HG03175 (cell line): ENCODE data around the gene RHPN2.

Source experiments
- ATAC-seq: cut with Tn5 transposase; IDR thresholded peaks from one replicate; pipeline ENCODE4 v1.9.1; 2021; ENCODE audit warnings: mild to moderate bottlenecking, moderate library complexity; ENCODE audit not compliant: unreplicated experiment

The RHPN2 gene

GRCh38 chr19:33064792-33065550, at the start of gene RHPN2:
RHPN2 (minus strand) TSS chr19:33064888; CDS start chr19:33064852, 36 bp downstream.
- peak; percentile 76 for ATAC-seq

DNA sequence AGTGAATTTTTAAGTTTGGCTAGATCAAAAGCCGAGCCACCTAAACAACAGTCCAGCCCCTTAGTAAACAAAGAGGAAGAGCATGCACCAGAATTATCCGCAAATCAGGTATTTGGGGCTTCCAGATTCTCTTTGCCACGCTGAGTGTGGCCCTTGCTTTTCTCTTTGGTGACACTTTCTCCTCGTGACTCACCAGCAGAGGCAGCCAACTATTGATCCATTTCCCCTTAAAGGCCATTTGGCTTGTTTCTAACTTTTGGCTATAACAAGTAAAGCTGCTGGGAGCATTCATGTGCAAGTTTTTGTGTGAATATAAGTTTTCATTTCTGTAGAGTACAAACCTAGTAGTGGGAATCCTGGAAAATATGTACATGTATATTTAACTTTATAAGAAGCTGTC, 49.6 kb upstream of the RHPN2 start:
- no peak for ATAC-seq

GRCh38 chr19:33111587-33111986, 46.9 kb upstream of the RHPN2 start:
- no peak for ATAC-seq

DNA sequence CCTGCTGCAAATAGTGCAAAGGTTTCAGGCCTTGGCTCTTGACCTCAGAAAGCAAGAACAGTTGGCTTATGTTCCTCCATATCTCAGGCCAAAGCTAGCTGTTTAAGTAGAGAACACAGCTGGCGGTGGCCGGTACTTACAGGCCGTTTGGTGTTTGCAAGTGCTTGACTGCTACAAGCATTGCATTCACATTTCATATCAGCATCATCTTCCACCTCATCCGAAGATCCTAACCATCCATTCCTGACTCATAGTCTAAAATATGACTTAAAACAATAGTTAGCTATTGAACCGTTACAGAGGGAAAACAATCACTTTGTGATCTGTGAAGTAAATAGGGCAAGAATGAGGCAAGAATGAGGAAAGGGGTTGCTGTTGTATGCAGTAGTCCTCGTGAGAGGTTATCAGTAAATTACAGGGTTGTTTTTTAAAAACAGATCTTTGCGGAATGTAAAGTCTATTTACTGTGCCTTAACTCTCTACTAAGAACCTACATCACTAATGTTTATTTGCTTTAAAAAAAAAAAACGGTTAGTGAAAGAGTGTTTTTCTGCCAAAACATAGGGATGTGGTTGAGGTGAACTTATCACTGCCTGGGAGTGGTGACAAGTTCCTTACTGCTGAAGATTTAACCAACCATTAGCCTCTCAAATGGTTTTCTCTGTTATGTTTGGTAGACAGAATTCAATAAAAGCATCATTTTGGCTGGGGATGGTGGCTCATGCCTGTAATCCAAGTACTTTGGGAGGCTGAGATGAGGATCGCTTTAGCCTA, 45.6 kb upstream of the RHPN2 start:
- no peak for ATAC-seq

- no peak for ATAC-seq
Measured at GRCh38 chr19:33108161-33108560, 43.5 kb upstream of the RHPN2 start.

DNA sequence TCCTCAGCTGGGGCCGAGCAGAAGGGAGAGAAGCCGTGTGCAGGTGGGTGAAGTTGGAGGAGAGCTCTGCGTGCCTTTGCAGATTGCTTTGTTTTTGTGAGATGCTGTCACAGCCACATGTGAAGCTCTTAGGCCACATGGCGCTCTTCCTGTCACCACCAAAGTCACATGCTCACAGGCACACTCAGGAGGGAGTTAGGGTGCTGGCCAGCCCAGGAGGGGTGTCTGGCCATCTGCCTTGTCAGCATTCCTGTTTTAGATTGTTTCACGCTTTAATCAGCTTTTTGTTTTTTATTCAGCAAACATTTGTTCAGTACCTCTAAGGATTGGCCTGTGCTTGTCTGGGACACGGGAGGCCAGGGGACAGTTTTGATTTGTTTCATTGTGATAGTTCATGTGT, 38.2 kb upstream of the RHPN2 start:
- ATAC-seq = no peak

DNA sequence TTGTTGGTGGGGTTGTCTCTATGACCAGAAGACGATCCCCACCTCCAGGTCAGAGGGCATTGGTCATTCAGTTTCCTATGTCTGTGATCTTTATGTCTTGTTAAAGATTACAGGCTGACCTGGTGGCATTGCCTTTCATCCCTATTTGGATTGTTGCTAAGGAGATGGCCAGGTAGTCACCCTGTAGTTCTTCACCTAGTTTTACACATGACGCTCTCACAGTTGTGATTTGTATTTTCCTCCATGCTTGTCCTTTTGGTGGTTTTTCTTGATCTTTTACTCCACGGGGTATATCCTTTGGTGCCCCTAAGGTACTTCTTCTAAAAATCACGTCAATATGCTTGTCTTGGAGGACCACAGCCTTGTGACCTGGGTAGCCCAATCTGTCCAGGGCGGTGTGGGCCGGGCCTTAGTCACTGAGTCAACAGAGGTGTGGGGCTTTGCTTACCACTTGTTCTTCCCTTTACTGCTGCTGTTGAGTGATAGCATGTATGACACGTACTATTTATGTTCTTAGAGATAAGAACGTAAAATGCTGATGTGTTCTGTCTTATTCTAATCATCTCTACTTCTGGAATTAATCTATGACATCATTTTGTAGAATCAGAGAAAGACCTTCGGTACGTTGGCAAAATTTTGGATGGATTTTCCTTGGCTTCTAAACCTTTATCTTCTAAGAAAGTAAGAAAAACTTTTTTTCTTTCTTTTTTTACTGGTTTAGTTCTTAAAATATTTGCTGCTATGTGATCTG, 36.4 kb upstream of the RHPN2 start:
- ATAC-seq = no peak

GRCh38 chr19:33098055-33098534, 33.4 kb upstream of the RHPN2 start:
- ATAC-seq = no peak

DNA sequence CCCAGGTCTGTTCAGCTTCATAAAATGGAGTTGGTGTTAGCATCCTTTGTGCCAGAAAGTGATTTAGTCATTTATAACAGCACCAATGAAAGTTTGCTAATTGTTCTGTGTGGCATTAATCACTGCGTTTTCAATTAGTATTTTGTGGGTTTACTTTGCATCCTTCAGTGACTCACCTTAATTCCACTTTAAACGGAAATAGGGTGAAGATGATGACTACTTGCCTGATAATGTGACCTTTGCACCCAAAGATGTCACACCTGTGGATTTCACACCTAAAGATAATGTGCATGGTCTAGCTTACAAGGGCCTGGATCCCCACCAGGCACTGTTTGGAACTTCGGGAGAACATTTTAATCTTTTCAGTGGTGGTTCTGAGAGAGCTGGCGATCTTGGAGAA, 31.3 kb upstream of the RHPN2 start:
- no peak for ATAC-seq

DNA sequence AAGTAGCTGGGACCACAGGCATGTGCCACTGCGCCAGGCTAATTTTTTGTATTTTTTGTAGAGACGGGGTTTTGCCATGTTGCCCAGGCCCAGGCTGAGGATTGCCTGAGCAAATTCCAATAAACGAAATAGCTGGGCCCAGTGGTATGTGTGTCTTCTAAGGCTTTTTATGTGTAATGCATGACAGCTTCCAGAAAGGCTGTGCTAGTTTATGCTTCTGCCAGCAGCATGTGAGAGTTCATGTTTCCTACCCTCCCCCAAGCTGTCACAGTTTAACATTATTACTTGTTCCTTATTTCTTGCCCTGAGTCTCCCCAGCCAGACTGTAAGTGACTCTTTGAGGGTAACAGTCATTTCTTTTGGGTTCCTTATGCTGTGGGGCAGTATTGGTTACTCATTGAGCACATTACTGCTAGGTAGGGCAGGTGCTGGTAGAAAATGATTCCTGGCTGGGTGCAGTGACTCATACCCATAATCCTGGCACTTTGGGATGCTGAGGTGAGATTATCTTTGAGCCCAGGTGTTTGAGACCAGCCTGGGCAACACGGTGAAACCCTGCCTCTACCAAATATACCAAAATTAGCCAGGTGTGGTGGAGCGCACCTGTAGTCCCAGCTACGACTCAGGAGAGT, 29.9 kb upstream of the RHPN2 start:
- ATAC-seq = no peak

- ATAC-seq = no peak
Measured at GRCh38 chr19:33093420-33094210, 28.9 kb upstream of the RHPN2 start.

GRCh38 chr19:33090179-33090578, 25.5 kb upstream of the RHPN2 start:
- no peak for ATAC-seq

DNA sequence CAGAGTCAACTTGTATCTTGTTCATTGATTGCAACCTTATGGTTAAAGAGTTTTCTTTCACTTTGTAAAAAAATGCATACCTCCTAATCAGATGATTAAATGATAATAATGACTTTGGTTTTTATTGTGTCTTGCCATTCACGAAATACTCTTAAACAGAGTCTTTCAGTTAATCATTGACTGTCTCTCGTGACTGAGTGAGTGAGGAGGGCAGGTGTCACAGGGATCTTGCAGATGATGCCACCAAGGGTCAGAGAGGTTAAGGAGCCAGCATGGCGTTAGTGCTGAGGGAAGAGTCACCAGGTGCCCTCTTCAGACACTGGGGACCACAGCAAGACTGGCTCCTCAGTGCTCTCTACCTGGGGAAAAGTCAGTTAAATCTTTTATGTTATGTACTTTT, 24.3 kb upstream of the RHPN2 start:
- ATAC-seq = no peak

- no peak for ATAC-seq
Measured at GRCh38 chr19:33086955-33087354, 22.3 kb upstream of the RHPN2 start.

DNA sequence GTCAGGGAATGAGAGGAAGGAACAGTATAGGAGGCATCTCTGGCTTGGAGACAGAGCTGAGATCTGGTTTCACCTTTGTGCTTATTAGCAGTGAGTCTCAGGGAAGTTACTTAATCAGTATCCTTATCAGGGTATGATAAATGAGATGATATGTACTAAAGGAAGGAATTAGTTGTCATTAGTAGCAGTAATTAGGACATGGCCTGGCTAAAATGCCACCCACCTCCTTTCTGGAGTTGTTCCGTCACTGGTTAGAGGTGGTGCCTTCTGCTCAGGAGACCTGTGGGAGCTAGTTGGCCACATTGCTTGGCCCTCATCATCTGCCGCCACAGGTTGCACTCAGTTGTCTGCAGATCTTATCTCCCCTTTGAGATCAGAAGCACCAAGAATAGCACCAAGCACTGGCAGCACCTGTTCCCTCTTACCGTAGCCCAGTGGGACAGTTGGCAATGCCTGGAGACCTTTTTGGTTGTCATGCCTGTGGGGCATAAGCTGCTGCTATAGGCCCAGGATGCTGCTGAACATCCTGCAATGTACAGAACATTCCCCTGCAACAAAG, 21.0 kb upstream of the RHPN2 start:
- ATAC-seq = no peak

DNA sequence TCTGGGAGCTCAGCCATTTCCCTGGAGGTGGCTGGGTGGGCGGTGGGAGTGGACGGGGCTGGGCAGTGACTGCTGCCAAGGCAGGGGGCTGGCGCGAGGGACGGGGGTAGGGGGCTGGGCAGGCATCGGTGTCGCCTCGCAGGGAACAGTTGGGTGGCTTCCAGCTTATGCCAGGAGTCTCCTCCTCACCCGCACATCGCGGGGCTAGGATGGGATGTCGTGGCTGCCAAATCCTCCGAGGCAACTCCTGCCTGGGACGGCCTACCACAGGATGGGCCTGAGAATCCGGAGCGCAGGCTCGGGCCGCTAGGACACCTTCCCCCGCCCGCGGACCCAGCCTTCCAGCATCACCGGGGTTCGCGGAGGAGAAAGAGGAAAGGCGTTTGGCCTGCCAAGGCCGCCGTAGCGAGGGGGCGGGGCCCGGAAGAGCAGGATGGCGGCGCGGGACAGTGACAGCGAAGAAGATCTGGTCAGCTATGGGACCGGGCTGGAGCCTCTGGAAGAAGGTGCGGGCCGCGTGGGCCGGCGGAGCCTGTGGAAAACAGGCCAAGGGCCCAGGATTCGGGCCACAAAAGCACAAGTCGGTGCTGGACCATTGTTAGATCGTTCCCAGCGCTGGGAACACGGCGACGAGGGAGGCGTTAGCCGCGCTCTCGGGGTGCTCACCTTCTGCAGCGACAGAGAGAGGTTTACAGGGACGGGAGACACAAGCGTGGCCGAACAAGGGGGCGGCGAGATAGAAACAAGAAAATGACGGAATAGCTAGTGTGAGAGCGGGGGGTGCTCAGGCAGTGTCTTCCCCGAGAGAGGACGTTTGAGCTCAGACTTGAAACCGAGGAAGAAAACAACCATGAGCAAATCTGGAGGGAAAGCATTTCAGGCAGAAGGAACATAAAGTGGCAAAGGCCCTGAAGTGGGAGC, 16.3 kb upstream of the RHPN2 start, which contains the start of gene GPATCH1:
TSS of gene GPATCH1 (plus strand) at position 421 of the 921 bp plus-strand sequence. CDS start at position 434, 13 bp downstream.
- ATAC-seq = peak; percentile 86

- no peak for ATAC-seq
Measured at GRCh38 chr19:33075519-33075918, 10.8 kb upstream of the RHPN2 start.

GRCh38 chr19:33071887-33072286, 7.2 kb upstream of the RHPN2 start:
- no peak for ATAC-seq

DNA sequence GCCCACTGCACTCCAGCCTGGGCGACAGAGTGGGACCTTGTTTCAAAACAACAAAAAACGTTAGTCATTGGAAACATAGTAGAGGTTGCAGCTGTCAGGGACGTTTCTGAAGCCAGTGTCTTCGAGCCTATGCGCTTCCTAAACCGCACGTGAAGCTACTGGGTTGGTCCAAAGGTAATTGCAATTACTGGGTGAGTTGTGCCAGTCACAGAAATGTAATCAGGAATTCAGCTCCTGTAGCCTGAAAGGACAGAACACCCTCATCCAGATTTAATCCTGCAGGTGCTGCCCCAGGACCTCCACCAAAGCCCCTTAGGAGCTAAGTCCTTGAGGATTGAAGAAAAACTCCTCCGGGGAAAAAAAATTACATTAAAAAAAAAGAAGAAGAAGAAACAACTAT, 2.4 kb upstream of the RHPN2 start:
- no peak for ATAC-seq
